ENCODE results near the gene SLC2A9.

Gene SLC2A9

GRCh38 chr4:9898596-9899305 lies 122.5 kb downstream of the SLC2A9 start:
- H3K4me3 ChIP-seq (ENCODE audit: low read length): no peak overlapping the region
- no peak overlapping the region for H3K27ac ChIP-seq (ENCODE audit: low read length)
- no peaks in the 10 kb centered on the region for H3K79me2 ChIP-seq (ENCODE audit: low read length)
- H3K4me2 ChIP-seq (ENCODE audit: low read length): no peak overlapping the region
- H3K36me3 ChIP-seq (replicated peaks; ENCODE audit: low read depth, low read length): no peaks in the 10 kb centered on the region
- H2AFZ ChIP-seq (ENCODE audit: low read depth, low read length): no peak overlapping the region
- H3K9ac ChIP-seq (ENCODE audit: low read length): no peak overlapping the region
- H3K9me3 ChIP-seq (ENCODE audit: insufficient read depth, low read length): no peaks in the 10 kb centered on the region
- TF ChIP-seq, protein P1, sequence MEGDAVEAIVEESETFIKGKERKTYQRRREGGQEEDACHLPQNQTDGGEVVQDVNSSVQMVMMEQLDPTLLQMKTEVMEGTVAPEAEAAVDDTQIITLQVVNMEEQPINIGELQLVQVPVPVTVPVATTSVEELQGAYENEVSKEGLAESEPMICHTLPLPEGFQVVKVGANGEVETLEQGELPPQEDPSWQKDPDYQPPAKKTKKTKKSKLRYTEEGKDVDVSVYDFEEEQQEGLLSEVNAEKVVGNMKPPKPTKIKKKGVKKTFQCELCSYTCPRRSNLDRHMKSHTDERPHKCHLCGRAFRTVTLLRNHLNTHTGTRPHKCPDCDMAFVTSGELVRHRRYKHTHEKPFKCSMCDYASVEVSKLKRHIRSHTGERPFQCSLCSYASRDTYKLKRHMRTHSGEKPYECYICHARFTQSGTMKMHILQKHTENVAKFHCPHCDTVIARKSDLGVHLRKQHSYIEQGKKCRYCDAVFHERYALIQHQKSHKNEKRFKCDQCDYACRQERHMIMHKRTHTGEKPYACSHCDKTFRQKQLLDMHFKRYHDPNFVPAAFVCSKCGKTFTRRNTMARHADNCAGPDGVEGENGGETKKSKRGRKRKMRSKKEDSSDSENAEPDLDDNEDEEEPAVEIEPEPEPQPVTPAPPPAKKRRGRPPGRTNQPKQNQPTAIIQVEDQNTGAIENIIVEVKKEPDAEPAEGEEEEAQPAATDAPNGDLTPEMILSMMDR (IDR thresholded peaks at IDR 0.05; ENCODE audit: low read depth, low read length): peak; percentile 81
- TF ChIP-seq EZH2phosphoT487 (IDR thresholded peaks at IDR 0.05; ENCODE audit: low read depth): no peak
- H3K4me1 ChIP-seq (ENCODE audit: low read length): peaks cover 13% of the 10 kb centered on the region
- H4K20me1 ChIP-seq (ENCODE audit: insufficient read depth, low read length): no peaks in the 10 kb centered on the region
- H3K27me3 ChIP-seq (ENCODE audit: low read depth, low read length): 0 out of 2 replicates have a peak, but pooled peaks cover 7% of the 10 kb centered on the region

GRCh38 chr4:9895333-9895705 lies 126.0 kb downstream of the SLC2A9 start:
- Histone ChIP-seq H2AFZ (ENCODE audit: low read depth, low read length) (no peak overlapping the region), H3K9me3 (ENCODE audit: insufficient read depth, low read length) (no peaks in the 10 kb centered on the region)
- no peak for TF ChIP-seq EZH2phosphoT487 (IDR thresholded peaks at IDR 0.05; ENCODE audit: low read depth)
- TF ChIP-seq, protein P1 (IDR thresholded peaks at IDR 0.05; ENCODE audit: low read depth, low read length): no peak

DNA sequence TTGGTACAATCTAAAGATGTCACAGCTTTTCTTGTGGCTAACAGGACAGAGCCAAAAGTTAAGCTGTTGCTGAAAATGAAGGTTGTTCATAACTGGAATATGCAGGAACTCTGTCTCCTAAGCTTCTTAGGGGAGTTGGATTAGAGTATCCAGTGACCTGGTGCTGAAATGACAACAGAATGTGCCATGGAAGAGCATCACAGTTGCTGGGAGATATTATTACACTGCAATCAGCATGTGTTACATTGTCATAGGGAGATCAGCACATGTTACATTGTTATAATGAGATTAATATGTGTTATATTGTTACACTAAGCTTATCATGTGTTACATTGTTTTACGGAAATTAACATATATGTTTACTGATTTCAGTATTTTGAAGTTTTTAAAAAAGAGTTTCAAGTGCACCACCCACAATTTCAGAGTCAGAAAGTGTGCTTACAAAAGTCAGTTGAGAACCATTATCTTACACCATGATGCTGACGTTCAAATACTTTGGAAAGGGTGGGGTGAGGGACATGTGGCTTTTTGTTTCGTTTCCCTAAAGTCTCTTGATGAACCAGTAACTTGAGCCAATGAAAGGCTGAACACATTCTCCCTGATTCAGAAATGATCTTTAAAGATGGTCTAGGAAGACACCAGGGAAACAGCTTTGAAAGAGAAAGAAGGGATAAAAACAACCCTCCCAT lies 126.5 kb downstream of the SLC2A9 start:
- H3K9me3 ChIP-seq (ENCODE audit: insufficient read depth, low read length): no peaks in the 10 kb centered on the region
- no peak for TF ChIP-seq EZH2phosphoT487 (IDR thresholded peaks at IDR 0.05; ENCODE audit: low read depth)
- TF ChIP-seq, protein P1 (IDR thresholded peaks at IDR 0.05; ENCODE audit: low read depth, low read length): no peak
- no peaks in the 10 kb centered on the region for H3K36me3 ChIP-seq (replicated peaks; ENCODE audit: low read depth, low read length)
- peaks cover 12% of the 10 kb centered on the region; the same call in 1 of the 2 replicates for H3K27me3 ChIP-seq (ENCODE audit: low read depth, low read length)
- H3K9ac ChIP-seq (ENCODE audit: low read length): no peak overlapping the region
- no peak overlapping the region for H3K4me3 ChIP-seq (ENCODE audit: low read length)
- no peak overlapping the region for H3K27ac ChIP-seq (ENCODE audit: low read length)
- H3K4me2 ChIP-seq (ENCODE audit: low read length): no peak overlapping the region
- H4K20me1 ChIP-seq (ENCODE audit: insufficient read depth, low read length): no peaks in the 10 kb centered on the region
- peaks cover 11% of the 10 kb centered on the region; the same call in 1 of the 2 replicates for H3K4me1 ChIP-seq (ENCODE audit: low read length)
- H3K79me2 ChIP-seq (ENCODE audit: low read length): no peaks in the 10 kb centered on the region
- no peak overlapping the region for H2AFZ ChIP-seq (ENCODE audit: low read depth, low read length)

More at GRCh38 chr4:9895333-9895705, 126.0 kb downstream of the SLC2A9 start:
- Histone ChIP-seq H3K27me3 (ENCODE audit: low read depth, low read length) (0 out of 2 replicates have a peak, but pooled peaks cover 8% of the 10 kb centered on the region), H3K27ac (ENCODE audit: low read length) (no peak overlapping the region), H3K79me2 (ENCODE audit: low read length) (no peaks in the 10 kb centered on the region), H4K20me1 (ENCODE audit: insufficient read depth, low read length) (no peaks in the 10 kb centered on the region), H3K9ac (ENCODE audit: low read length) (no peak overlapping the region), H3K4me1 (ENCODE audit: low read length) (peaks cover 11% of the 10 kb centered on the region; the same call in 1 of the 2 replicates), H3K4me2 (ENCODE audit: low read length) (no peak overlapping the region), H3K4me3 (ENCODE audit: low read length) (no peak overlapping the region), H3K36me3 (replicated peaks; ENCODE audit: low read depth, low read length) (no peaks in the 10 kb centered on the region)

Data from OCI-LY3 (cell line).